Upper lobe of left lung (tissue), 6 donors: ENCODE data around the gene SHE. TPM values are rescaled to one million over a fixed set of nuclear protein-coding genes. Genes with fewer than 3 reads are reported as not detected.
"Not testable (repeated sequence)": the region's sequence is repeated elsewhere in the genome, so short reads cannot be mapped to it uniquely, and the experiment has no call there.

ENCODE experiments used
- ATAC-seq, 2 donors: fragments of 200-7000 bp; cut with Tn5 transposase; one replicate each; pipeline ENCODE4 v1.9.1; 2022; ENCODE audit warnings: mild to moderate bottlenecking in 2 of 2, moderate library complexity in 2 of 2; ENCODE audit not compliant: low FRiP score in 2 of 2
- DNase-seq, 2 donors: peaks; one replicate each; pipeline ENCODE4 v3.0.0-alpha.2; 2019 to 2020
- H3K27ac ChIP-seq, 4 donors: fragments of 200-600 bp; sonication (generic); one replicate each; pipeline ENCODE4 v1.5.1; 2016 to 2019
- H3K27me3 ChIP-seq, 4 donors: fragments of 200-600 bp; sonication (generic); one replicate each; pipeline ENCODE4 v1.5.1; 2017 to 2019
- H3K36me3 ChIP-seq, 4 donors: fragments of 200-600 bp; sonication (generic); one replicate each; pipeline ENCODE4 v1.5.1; 2016 to 2019
- H3K4me1 ChIP-seq, 4 donors: fragments of 200-600 bp; sonication (generic); one replicate each; pipeline ENCODE4 v1.5.1; 2018 to 2019
- H3K4me3 ChIP-seq, 4 donors: fragments of 200-600 bp; sonication (generic); one replicate each; pipeline ENCODE4 v1.5.1; 2017 to 2019; ENCODE audit warnings: mild to moderate bottlenecking in 2 of 4, moderate library complexity in 1 of 4
- H3K9me3 ChIP-seq, 4 donors: fragments of 200-600 bp; sonication (generic); one replicate each; pipeline ENCODE4 v1.5.1; 2018 to 2019
- CTCF ChIP-seq, 6 experiments: fragments of 450-650 bp in 4 of 6; fragments of 200-600 bp in 2 of 6; sonication (generic) in 2 of 6; IDR thresholded peaks; one replicate each; pipeline ENCODE4 v1.5.1; 2016 to 2019; ENCODE audit warnings: antibody characterized with exemption in 6 of 6
- EP300 ChIP-seq, 4 donors: sonication (generic); formaldehyde crosslinking; IDR thresholded peaks; one replicate each; pipeline ENCODE4 v1.5.1; 2017; ENCODE audit warnings: antibody characterized with exemption in 4 of 4, control low read depth in 2 of 4
- POLR2A ChIP-seq, 4 donors: fragments of 450-650 bp; IDR thresholded peaks; one replicate each; pipeline ENCODE4 v1.5.1; 2016 to 2017; ENCODE audit warnings: antibody characterized with exemption in 4 of 4, mild to moderate bottlenecking in 2 of 4
- POLR2AphosphoS5 ChIP-seq, 2 donors: sonication (generic); formaldehyde crosslinking; IDR thresholded peaks; one replicate each; pipeline ENCODE4 v1.5.1; 2017; ENCODE audit warnings: antibody characterized with exemption in 2 of 2
- WGBS, 2 donors: methylation state at CpG; one replicate each; pipeline ENCODE4 v1.1.5; 2017 to 2018; 5-methylcytosine and 5-hydroxymethylcytosine counted together
- total RNA-seq, 6 donors: library from RNA; depleted of rRNA in 4 of 6; stranded (reverse); fragments of >200 nt in 4 of 6; gene quantifications; one replicate each; pipeline versions ENCODE4 v1.1.0 to v1.2.1, GENCODE V29; 2016 to 2021
- donor health status: DM: no; HTN: no; CAD: no; lungs with moderate emphysema.
- donor health status: DM: no; HTN: yes; CAD: no; lungs with severe emphysema.

Gene SHE
- total RNA-seq, 6 donors from 2014 or later: 25.8 to 55.4 (median 29.5) TPM

- Histone ChIP-seq H3K9me3 (no peaks in the 10 kb centered on the region), H3K4me3 (no peak overlapping the region), H3K27me3 (no peaks in the 10 kb centered on the region), H3K36me3 (peaks cover 0 to 35% (median 5%) of the 10 kb centered on the region in 4 donors), H3K27ac (peak overlapping the region in 3 of 4 donors; percentile 28 to 84 (median 73)), H3K4me1 (peaks cover 72 to 84% (median 80%) of the 10 kb centered on the region in 4 donors)
- ATAC-seq (no peak), DNase-seq (no peak)
- WGBS, 2 donors: 49 to 55% methylated on average over 5 of the region's 5 CpGs
- TF ChIP-seq CTCF (IDR thresholded peaks at IDR 0.05) (no peak), POLR2AphosphoS5 (IDR thresholded peaks at IDR 0.05) (no peak), EP300 (IDR thresholded peaks at IDR 0.05) (no peak), POLR2A (IDR thresholded peaks at IDR 0.05) (no peak)
Measured at GRCh38 chr1:154489695-154490274, 12.4 kb downstream of the SHE start.

DNA sequence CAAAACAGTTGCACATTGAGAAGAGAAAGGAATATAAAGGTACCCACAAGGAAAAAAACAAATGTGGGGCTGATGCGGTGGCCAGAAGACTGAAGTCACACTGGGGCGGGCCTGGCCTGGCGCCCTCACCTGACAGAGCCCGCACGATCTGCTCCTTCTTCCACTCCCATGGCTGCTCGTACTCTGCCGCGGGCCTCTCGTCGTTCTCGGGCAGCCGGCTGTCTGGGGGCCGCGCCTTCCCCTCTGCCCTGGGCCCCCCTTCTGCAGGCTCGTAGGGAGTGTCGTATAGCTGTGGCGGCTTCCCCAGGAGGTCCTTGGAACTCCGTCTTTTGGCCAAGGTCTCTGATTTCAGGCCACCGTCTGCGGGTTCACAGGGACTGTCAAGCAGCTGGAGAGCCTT lies 13.3 kb downstream of the SHE start:
- H3K27me3 ChIP-seq: no peaks in the 10 kb centered on the region
- 69 to 70% methylated on average over 20 of the region's 20 CpGs for WGBS, 2 donors
- H3K27ac ChIP-seq: peak overlapping the region; percentile 2 to 84 (median 48)
- no peaks in the 10 kb centered on the region for H3K9me3 ChIP-seq
- DNase-seq (peak in 1 of 2 donors; percentile 75), ATAC-seq (no peak)
- peaks cover 78 to 85% (median 84%) of the 10 kb centered on the region in 4 donors for H3K4me1 ChIP-seq
- peaks cover 0 to 36% (median 5%) of the 10 kb centered on the region in 4 donors for H3K36me3 ChIP-seq
- no peak overlapping the region for H3K4me3 ChIP-seq
- no peak for TF ChIP-seq POLR2A (IDR thresholded peaks at IDR 0.05)
- TF ChIP-seq CTCF (IDR thresholded peaks at IDR 0.05): no peak
- no peak for TF ChIP-seq EP300 (IDR thresholded peaks at IDR 0.05)
- no peak for TF ChIP-seq POLR2AphosphoS5 (IDR thresholded peaks at IDR 0.05)

DNA sequence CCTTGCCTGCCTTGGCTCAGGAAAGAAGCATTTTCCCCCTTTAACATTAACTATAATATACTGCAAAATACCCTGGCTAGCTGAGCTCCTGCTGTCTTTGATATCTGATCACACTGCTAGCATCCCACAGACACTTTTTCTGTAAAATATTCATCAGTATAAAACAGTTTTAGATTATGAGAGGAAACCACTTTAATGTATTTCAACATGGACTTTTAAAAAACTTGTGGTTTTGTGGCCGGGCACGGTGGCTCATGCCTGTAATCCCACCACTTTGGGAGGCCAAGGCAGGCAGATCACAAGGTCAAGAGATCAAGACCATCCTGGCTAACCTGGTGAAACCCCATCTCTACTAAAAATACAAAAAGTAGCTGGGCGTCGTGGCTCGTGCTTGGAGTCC lies 15.5 kb downstream of the SHE start:
- ATAC-seq, H3K27me3 ChIP-seq, H3K4me3 ChIP-seq, H3K9me3 ChIP-seq, DNase-seq: not testable (repeated sequence)
- Histone ChIP-seq H3K4me1 (peaks cover 65 to 75% (median 71%) of the 10 kb centered on the region in 4 donors), H3K36me3 (peaks cover 0 to 44% (median 5%) of the 10 kb centered on the region in 4 donors), H3K27ac (peak overlapping the region; percentile 65 to 84 (median 75))
- WGBS, 2 donors: 60 to 68% methylated on average over 5 of the region's 5 CpGs

DNA sequence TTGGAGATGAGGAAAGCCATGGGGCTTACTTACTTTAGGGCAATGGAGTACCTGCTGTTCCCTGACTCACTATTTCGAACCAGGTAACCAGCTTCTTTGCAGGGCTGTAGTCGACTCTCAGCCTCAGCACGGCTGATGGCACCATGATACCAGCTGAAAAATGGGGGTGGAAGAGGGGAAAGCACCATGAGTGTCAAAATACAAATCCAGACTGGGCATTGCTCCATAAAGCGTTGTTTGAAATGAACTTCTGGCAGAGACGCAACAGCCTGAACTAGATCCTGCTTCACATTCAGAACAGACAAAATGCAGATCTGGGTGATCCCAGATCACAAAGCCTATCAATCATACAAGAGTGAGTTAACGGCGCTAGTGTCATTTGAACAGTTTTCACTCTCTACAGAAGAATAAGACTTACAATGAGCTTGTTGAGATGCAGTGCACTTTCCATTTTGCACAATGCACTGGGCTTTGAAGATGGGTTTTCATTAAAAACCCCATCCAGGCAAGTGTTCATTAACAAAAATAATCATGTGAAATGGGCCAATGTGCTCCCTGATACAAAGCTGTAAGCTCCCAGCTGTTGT lies 16.2 kb downstream of the SHE start:
- no peak for ATAC-seq
- Histone ChIP-seq H3K9me3 (no peaks in the 10 kb centered on the region), H3K27ac (peak overlapping the region; percentile 65 to 84 (median 75)), H3K4me1 (peaks cover 59 to 67% (median 63%) of the 10 kb centered on the region in 4 donors), H3K36me3 (peaks cover 0 to 38% (median 5%) of the 10 kb centered on the region in 4 donors), H3K4me3 (no peak overlapping the region), H3K27me3 (no peaks in the 10 kb centered on the region)
- WGBS, 2 donors: 40 to 84% methylated on average over 7 of the region's 7 CpGs
- no peak for DNase-seq
- TF ChIP-seq POLR2AphosphoS5 (IDR thresholded peaks at IDR 0.05): no peak
- TF ChIP-seq CTCF (IDR thresholded peaks at IDR 0.05): no peak
- no peak for TF ChIP-seq POLR2A (IDR thresholded peaks at IDR 0.05)
- no peak for TF ChIP-seq EP300 (IDR thresholded peaks at IDR 0.05)

- 21 to 38% methylated on average over 4 to 5 of the region's 5 CpGs for whole genome bisulfite sequencing, 2 donors
- no peaks in the 10 kb centered on the region for H3K27me3 ChIP-seq
- peak in 1 of 2 donors; percentile 69 for DNase-seq
- no peaks in the 10 kb centered on the region for H3K9me3 ChIP-seq
- peak overlapping the region; percentile 65 to 84 (median 75) for H3K27ac ChIP-seq
- TF ChIP-seq EP300 (IDR thresholded peaks at IDR 0.05) (peak in 3 of 4 donors; percentile 64 to 78 (median 74)), POLR2A (IDR thresholded peaks at IDR 0.05) (no peak), POLR2AphosphoS5 (IDR thresholded peaks at IDR 0.05) (peak; percentile 84 to 91)
- H3K36me3 ChIP-seq: peaks cover 0 to 38% (median 5%) of the 10 kb centered on the region in 4 donors
- ATAC-seq: peak; percentile 47 to 70
- H3K4me3 ChIP-seq: no peak overlapping the region
- H3K4me1 ChIP-seq: peaks cover 57 to 62% (median 59%) of the 10 kb centered on the region in 4 donors
Measured at GRCh38 chr1:154485106-154485505, 17.1 kb downstream of the SHE start.
